ENCODE results near the gene AKAP12. TPM values are rescaled to one million over a fixed set of nuclear protein-coding genes. Genes with fewer than 3 reads are reported as not detected.
"Not testable (repeated sequence)": the region's sequence is repeated elsewhere in the genome, so short reads cannot be mapped to it uniquely, and the experiment has no call there.

Gene AKAP12
- polyA plus RNA-seq, 1 donor from 2014 or later: not detected

DNA sequence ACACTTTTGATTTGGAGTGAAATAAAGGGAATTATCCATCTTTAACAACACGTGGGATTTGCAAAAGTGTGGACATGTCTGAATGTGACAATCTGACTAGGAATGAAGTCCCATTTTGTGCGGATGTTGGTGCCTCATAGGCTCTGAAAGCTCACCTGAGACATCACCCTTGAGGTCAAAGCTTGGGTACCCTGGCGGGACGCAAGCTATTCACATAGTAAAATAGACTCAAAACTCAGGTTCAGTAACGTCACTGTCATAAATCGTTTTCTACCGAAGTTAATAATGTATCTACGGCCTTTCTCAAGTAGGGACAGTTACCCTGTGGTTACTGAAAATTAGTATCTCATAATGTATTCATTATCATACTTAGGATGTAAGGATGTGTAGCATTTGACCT, 61.8 kb downstream of the AKAP12 start:
- no peak overlapping the region for H3K4me3 Mint-ChIP-seq
- no peaks in the 10 kb centered on the region for H3K4me1 Mint-ChIP-seq
- H3K9me3 Mint-ChIP-seq: no peaks in the 10 kb centered on the region
- peaks cover 11% of the 10 kb centered on the region for H3K27me3 Mint-ChIP-seq
- no peak overlapping the region for H3K27ac Mint-ChIP-seq
- H3K36me3 Mint-ChIP-seq: peaks cover 2% of the 10 kb centered on the region

DNA sequence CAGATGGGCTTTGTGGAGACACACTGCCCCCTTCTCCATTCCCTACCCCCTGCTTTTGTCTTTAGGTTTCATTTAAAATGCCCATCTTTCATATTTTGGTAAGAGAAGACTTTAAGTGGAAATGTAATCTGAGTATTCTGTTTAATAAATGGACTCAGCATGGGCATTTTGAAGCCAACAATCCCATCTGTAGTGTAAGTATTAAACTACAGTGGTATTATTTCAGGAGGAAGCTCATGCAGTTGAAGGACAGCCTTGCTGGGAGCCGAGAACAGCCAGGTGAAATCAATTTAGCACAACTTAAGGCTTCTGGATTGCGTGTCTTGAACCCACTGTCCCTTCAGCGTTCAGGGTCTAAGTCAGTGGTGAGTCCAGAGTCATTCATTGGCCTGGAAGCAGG, 63.5 kb downstream of the AKAP12 start:
- no peaks in the 10 kb centered on the region for H3K36me3 Mint-ChIP-seq
- H3K27ac Mint-ChIP-seq: no peak overlapping the region
- H3K4me3 Mint-ChIP-seq: no peak overlapping the region
- H3K9me3 Mint-ChIP-seq: no peaks in the 10 kb centered on the region
- H3K4me1 Mint-ChIP-seq: no peaks in the 10 kb centered on the region
- peaks cover 6% of the 10 kb centered on the region for H3K27me3 Mint-ChIP-seq

DNA sequence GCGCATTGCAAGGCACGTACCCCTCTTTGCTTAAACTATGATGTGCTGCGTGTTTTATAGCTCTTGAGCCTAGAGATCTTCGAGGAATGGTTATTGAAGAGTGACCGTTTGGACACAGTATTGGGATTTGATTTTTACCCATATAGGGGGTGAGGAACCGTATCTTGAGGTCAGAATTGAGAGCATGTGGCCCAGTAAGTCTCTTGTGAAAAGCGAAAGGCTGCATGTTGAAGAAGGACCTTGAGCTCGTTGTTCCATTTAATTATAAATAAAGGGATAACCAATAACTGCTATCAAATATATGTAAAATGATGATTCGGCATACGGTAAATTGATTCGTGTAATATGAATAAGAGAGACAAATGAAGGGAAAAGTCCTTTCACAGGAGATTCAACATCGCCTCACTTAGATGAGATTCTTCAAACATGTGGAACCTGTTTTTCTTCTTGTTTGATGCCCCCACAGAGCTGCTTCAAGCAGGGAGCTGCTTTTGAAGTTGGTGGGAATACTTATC, 66.6 kb downstream of the AKAP12 start:
- Mint-ChIP-seq H3K4me3 (no peak overlapping the region), H3K27ac (no peak overlapping the region), H3K36me3 (no peaks in the 10 kb centered on the region), H3K27me3 (peaks cover 10% of the 10 kb centered on the region), H3K9me3 (no peaks in the 10 kb centered on the region), H3K4me1 (no peaks in the 10 kb centered on the region)

DNA sequence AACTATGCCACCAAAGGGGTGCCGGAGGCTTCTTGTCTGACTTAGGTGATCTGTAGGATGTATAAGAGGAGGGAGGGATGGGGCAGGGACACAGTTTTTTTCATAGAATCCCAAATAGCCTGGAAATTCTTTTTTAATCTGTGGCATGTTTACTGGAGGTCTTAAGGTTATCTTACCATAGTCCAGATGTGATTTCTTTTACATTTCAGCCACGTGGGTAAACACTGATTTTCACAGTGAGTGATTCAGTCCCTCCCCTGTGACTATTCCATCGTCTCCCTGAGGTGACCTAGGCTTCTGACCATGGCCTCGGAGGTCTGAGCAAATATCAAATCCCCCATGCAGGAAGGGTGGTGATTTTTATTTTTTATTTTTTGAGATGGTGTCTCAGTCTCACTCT, 67.7 kb downstream of the AKAP12 start:
- H3K9me3 Mint-ChIP-seq: no peaks in the 10 kb centered on the region
- peaks cover 9% of the 10 kb centered on the region for H3K27me3 Mint-ChIP-seq
- H3K4me3 Mint-ChIP-seq: no peak overlapping the region
- H3K36me3 Mint-ChIP-seq: no peaks in the 10 kb centered on the region
- no peaks in the 10 kb centered on the region for H3K4me1 Mint-ChIP-seq
- no peak overlapping the region for H3K27ac Mint-ChIP-seq

DNA sequence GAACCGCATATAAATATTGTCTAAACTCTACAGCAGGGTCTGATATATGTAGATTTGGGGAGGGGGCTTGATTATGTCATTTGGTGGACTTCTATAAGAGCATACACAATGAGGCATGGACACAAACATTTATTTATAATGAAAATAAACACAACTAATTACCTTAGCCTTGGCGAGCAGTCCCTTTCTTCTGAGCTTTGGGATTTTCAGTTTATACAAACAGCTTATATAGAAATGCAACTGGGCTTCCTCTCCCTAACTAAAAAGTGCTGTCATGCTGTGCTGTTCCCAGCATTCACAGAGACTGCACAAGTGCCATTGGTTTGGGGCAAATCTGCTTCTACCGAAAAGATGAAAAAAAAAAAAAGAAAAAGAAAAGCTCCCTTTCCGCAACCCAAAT, 69.9 kb downstream of the AKAP12 start:
- Mint-ChIP-seq H3K36me3 (no peaks in the 10 kb centered on the region), H3K27me3 (peaks cover 7% of the 10 kb centered on the region), H3K4me1 (no peaks in the 10 kb centered on the region), H3K9me3 (no peaks in the 10 kb centered on the region), H3K27ac (no peak overlapping the region), H3K4me3 (no peak overlapping the region)

GRCh38 chr6:151310279-151310678, 70.5 kb downstream of the AKAP12 start:
- H3K4me1 Mint-ChIP-seq: no peaks in the 10 kb centered on the region
- H3K36me3 Mint-ChIP-seq: no peaks in the 10 kb centered on the region
- peaks cover 5% of the 10 kb centered on the region for H3K27me3 Mint-ChIP-seq
- H3K9me3 Mint-ChIP-seq: peaks cover 0 to 1% (median 0%) of the 10 kb centered on the region in 3 donors
- H3K4me3 Mint-ChIP-seq: no peak overlapping the region
- H3K27ac Mint-ChIP-seq: no peak overlapping the region

DNA sequence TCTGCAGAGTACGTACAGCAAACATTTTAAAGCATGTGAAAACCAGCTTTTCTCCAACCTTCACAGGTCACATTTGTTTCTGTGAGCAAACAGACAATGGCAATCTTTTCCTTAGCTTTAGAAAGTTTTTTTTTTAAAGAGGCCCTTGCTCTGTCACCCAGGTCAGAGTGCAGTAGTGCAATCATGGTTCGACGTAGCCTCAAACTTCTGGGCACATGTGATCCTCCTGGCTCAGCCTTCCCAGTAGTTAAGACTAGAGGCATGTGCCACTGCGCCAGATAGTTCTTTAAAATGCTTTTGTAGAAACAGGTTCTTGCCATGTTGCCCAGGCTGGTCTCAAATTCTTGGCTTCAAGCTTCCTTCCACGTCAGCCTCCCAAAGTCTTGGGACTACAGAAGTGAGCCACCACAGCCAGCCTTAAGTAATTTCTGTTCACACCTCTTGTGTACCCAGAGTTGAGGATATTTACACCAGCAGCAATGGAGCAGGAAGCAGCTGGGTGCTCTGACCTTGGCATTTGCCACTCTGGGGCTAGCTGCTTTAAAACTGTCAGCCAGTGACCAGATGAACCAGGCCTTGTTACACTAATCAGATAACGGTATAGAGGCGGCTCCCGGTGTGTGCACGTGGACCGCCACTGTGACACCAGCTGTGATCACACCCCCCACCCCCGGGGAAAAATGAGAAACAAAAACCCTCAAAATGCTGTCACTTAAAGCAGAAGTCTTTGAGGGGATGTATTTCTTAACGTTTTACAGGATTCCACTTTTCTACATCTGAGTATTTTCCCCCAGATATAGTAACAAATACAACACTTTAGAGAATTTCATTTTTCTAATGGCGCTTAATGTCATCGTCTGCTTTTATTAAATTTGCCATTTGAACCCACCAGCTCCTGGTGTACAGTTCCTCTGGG, 71.3 kb downstream of the AKAP12 start:
- Mint-ChIP-seq H3K4me1 (no peaks in the 10 kb centered on the region), H3K27ac (no peak overlapping the region), H3K36me3 (no peaks in the 10 kb centered on the region), H3K4me3 (no peak overlapping the region), H3K9me3 (peaks cover 2 to 8% (median 2%) of the 10 kb centered on the region in 3 donors), H3K27me3 (peaks cover 5% of the 10 kb centered on the region)

- H3K27ac Mint-ChIP-seq: peak overlapping the region in 1 of 3 donors; percentile 23
- peaks cover 1% of the 10 kb centered on the region for H3K36me3 Mint-ChIP-seq
- H3K9me3 Mint-ChIP-seq: peaks cover 3 to 11% (median 6%) of the 10 kb centered on the region in 3 donors
- no peaks in the 10 kb centered on the region for H3K4me1 Mint-ChIP-seq
- no peak overlapping the region for H3K4me3 Mint-ChIP-seq
- peaks cover 5% of the 10 kb centered on the region for H3K27me3 Mint-ChIP-seq
These were observed 73.3 kb downstream of the AKAP12 start for GRCh38 chr6:151313066-151313491.

- H3K4me1 Mint-ChIP-seq, H3K27ac Mint-ChIP-seq, H3K36me3 Mint-ChIP-seq, H3K27me3 Mint-ChIP-seq: not testable (repeated sequence)
- peak overlapping the region in 1 of 4 donors; percentile 27 for H3K4me3 Mint-ChIP-seq
- H3K9me3 Mint-ChIP-seq: peaks cover 3 to 11% (median 6%) of the 10 kb centered on the region in 3 donors
These were observed 75.9 kb downstream of the AKAP12 start for GRCh38 chr6:151315661-151316060.

DNA sequence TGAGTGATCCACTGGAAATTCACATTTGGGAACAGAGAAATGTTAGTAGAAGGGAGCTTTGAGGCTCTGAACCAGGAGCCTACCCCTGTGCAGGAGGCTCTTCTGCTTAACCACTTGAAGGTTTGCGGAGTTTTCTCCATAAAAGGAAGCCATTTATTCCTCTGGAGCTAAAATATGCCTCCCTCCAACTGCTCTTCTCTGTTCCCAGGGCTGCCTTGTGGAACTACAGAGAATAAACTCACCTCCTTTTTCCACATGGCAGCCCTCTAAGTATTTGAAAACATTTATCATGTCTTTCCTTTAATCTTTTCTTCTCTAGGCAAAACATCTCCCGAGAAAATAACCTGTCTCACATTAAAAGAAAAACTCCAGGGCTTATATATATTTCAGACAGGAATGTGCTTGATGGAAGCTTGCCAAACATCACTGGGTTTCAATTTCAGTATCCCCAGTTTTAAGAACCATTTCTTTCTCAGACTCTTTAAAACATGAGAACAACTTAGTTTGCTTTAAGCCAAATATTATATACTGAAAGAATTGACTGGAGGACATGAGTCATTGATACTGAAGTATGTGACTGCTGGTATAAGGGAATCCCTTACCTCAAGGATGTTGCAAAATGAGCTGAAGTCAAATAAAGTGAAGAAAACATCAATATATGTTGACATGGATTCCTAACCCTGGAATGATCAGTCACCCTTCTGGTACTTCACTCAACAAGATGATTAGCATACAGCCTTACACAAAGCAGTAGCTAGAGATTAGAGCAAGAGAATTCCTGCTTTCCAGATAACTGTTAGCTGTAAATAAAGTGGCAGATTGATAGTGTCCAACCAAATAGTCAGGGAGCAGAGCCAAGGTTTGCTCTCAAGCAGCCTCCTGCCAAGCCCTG, 77.6 kb downstream of the AKAP12 start:
- H3K4me3 Mint-ChIP-seq: no peak overlapping the region

DNA sequence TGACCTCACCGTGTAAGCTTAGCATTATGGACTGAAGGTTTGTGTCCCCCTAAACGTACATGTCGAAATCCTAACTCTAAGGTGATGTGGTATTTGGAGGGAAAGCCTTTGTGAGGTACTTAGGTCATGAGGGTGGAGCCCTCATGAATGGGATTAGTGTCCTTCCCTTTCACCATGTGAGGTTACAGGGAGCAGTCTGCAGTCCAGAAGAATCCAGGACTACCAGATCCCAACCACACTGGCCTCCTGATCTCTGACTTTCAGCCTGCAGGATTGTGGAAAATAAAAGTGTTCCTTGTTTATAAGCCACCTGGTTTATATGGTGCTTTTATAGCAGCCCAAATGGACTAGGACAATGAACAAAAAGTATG, 78.2 kb downstream of the AKAP12 start:
- Mint-ChIP-seq H3K4me3 (no peak overlapping the region), H3K27me3 (peaks cover 5% of the 10 kb centered on the region), H3K36me3 (peaks cover 3% of the 10 kb centered on the region), H3K9me3 (peaks cover 3 to 11% (median 6%) of the 10 kb centered on the region in 3 donors), H3K27ac (no peak overlapping the region), H3K4me1 (no peaks in the 10 kb centered on the region)

More for the DNA sequence above, 77.6 kb downstream of the AKAP12 start:
- peaks cover 3 to 11% (median 6%) of the 10 kb centered on the region in 3 donors for H3K9me3 Mint-ChIP-seq
- peaks cover 3% of the 10 kb centered on the region for H3K27me3 Mint-ChIP-seq
- H3K4me1 Mint-ChIP-seq: no peaks in the 10 kb centered on the region
- H3K36me3 Mint-ChIP-seq: peaks cover 3% of the 10 kb centered on the region
- no peak overlapping the region for H3K27ac Mint-ChIP-seq

DNA sequence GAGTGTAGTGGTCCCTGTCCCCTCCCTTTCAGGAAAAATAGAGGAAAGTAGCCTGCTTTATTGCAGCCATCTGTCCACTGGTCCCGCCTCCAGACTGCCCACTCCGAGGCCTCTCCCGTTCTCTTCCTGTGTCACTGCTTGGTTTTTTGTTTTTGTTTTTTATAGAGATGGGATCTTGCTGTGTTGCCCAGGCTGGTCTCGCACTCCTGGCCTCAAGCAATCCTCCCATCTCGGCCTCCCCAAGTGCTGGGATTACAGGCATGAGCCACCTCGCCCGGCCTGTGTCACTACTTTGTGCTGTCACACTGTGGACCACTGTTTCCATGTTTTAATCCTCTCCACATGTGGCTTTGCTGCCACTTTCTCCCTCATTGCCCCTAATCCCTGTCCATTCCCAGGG, 80.4 kb downstream of the AKAP12 start:
- H3K36me3 Mint-ChIP-seq: peaks cover 3% of the 10 kb centered on the region
- peaks cover 3 to 11% (median 6%) of the 10 kb centered on the region in 3 donors for H3K9me3 Mint-ChIP-seq
- H3K27ac Mint-ChIP-seq: no peak overlapping the region
- no peak overlapping the region for H3K4me3 Mint-ChIP-seq
- peaks cover 0 to 6% (median 4%) of the 10 kb centered on the region in 3 donors for H3K4me1 Mint-ChIP-seq
- peaks cover 22% of the 10 kb centered on the region for H3K27me3 Mint-ChIP-seq

DNA sequence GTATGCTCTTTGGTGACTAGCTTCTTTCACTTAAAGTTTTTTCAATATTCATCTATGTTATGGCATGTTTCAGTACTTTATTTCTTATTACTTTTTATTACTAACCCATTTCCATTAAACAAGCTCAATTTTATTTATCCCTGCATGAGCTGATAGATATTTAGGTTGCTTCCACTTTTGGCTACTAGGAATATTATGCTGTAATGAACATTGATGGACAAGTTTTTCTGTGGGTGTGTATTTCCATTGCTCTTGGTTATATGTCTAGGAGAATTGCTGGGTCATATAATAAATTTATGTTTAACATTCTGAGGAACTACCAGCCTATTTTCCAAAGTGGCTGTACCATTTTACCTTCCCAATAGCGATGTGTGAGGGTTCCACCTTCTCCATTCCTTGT, 81.7 kb downstream of the AKAP12 start:
- Mint-ChIP-seq H3K27ac (no peak overlapping the region), H3K9me3 (peaks cover 0 to under 1% (median 0%) of the 10 kb centered on the region in 3 donors), H3K4me1 (peaks cover 6 to 12% (median 8%) of the 10 kb centered on the region in 3 donors), H3K36me3 (peaks cover 2% of the 10 kb centered on the region), H3K27me3 (peaks cover 32% of the 10 kb centered on the region), H3K4me3 (no peak overlapping the region)

- Mint-ChIP-seq H3K27me3 (peaks cover 39% of the 10 kb centered on the region), H3K4me3 (no peak overlapping the region), H3K9me3 (no peaks in the 10 kb centered on the region), H3K4me1 (peaks cover 6 to 12% (median 8%) of the 10 kb centered on the region in 3 donors), H3K36me3 (peaks cover 2% of the 10 kb centered on the region), H3K27ac (no peak overlapping the region)
These were observed 82.8 kb downstream of the AKAP12 start for GRCh38 chr6:151322570-151322969.
